ENCODE measurements around the gene SLC1A5. TPM values are rescaled to one million over a fixed set of nuclear protein-coding genes. Genes with fewer than 3 reads are reported as not detected.

SLC1A5 gene
- total and polyA plus RNA-seq, 11 donors = 3.7 to 22.4 (median 8.9) TPM

- TF ChIP-seq, protein P1, sequence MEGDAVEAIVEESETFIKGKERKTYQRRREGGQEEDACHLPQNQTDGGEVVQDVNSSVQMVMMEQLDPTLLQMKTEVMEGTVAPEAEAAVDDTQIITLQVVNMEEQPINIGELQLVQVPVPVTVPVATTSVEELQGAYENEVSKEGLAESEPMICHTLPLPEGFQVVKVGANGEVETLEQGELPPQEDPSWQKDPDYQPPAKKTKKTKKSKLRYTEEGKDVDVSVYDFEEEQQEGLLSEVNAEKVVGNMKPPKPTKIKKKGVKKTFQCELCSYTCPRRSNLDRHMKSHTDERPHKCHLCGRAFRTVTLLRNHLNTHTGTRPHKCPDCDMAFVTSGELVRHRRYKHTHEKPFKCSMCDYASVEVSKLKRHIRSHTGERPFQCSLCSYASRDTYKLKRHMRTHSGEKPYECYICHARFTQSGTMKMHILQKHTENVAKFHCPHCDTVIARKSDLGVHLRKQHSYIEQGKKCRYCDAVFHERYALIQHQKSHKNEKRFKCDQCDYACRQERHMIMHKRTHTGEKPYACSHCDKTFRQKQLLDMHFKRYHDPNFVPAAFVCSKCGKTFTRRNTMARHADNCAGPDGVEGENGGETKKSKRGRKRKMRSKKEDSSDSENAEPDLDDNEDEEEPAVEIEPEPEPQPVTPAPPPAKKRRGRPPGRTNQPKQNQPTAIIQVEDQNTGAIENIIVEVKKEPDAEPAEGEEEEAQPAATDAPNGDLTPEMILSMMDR (IDR thresholded peaks at IDR 0.05) = no peak
- no peak for TF ChIP-seq POLR2A (IDR thresholded peaks at IDR 0.05)
- Histone ChIP-seq H3K27ac (peak overlapping the region in 2 of 12 donors; percentile 49 to 52), H3K9me3 (no peaks in the 10 kb centered on the region), H3K4me3 (no peak overlapping the region), H3K36me3 (peaks cover 0 to 18% (median 8%) of the 10 kb centered on the region in 9 donors), H3K4me1 (peaks cover 0 to 32% (median 5%) of the 10 kb centered on the region in 12 donors), H3K27me3 (no peaks in the 10 kb centered on the region)
- 94 to 98% (median 95%) methylated on average over 5 of the region's 5 CpGs for WGBS, 4 donors
- intact Hi-C loops (cut with DNase I) = loop anchor here in 3 of 10 donors (5.0 to 10.0 kb wide), 2 partner anchors 62 to 234 kb away; no protein-coding TSS in a partner anchor
- ATAC-seq (no peak), DNase-seq (no peak)
Observed at GRCh38 chr19:46760363-46760762, 28.0 kb downstream of the SLC1A5 start.

DNA sequence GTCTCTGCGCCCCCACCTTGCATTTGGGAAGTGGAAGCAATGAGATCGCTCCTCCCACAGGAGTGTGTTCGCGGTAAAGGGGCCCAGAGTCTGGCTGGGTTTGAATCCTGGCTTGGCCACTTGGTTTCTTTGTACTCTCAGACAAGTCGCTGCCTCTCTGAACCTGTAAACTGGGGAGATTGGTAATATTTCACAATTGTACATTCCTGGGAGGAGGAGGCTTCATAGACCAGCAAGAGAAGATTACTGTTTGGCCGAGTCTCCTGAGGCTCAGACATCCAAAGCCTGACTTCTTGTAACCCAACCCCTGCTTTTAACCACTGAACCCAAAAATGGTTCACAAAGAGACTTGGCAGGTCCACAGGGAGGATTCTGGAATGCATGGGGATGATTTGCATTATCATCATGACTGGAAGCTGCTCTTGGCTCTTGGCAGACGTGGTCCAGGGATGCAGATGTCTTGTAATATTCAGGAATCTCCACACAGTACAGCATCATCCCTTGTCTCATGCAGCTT lies 28.5 kb downstream of the SLC1A5 start:
- DNase-seq (no peak), ATAC-seq (no peak)
- TF ChIP-seq POLR2A (IDR thresholded peaks at IDR 0.05) = no peak
- TF ChIP-seq, protein P1 (IDR thresholded peaks at IDR 0.05) = no peak
- no peaks in the 10 kb centered on the region for H3K9me3 ChIP-seq
- H3K27me3 ChIP-seq = no peaks in the 10 kb centered on the region
- H3K27ac ChIP-seq = peak overlapping the region in 2 of 12 donors; percentile 42 to 49
- no peak overlapping the region for H3K4me3 ChIP-seq
- peaks cover 0 to 37% (median 6%) of the 10 kb centered on the region in 12 donors for H3K4me1 ChIP-seq
- intact Hi-C loops (cut with DNase I) = loop anchor here in 8 of 10 donors (5.0 to 10.0 kb wide), 5 partner anchors 62 to 275 kb away; no protein-coding TSS in a partner anchor
- WGBS, 4 donors = 65 to 72% (median 70%) methylated on average over 7 of the region's 7 CpGs
- peaks cover 0 to 18% (median 8%) of the 10 kb centered on the region in 9 donors for H3K36me3 ChIP-seq

DNA sequence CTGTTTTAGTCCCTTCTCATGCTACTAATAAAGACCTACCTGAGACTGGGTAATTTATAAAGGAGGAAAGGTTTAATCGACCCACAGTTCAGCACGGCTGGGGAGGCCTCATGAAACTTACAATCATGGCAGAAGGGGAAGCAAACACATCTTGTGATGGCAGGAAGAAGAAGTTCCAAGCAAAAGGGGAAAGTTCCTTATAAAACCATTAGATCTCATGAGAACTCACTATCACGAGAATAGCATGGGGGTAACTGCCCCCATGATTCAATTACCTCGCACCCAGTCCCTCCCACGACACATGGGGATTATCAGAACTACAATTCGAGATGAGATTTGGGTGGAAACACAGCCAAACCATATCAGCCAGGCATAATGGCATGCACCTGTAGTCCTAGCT lies 29.2 kb downstream of the SLC1A5 start:
- peaks cover 0 to 42% (median 6%) of the 10 kb centered on the region in 12 donors for H3K4me1 ChIP-seq
- no peak for ATAC-seq
- WGBS, 4 donors = 78 to 87% (median 82%) methylated on average over 6 of the region's 6 CpGs
- H3K4me3 ChIP-seq = no peak overlapping the region
- TF ChIP-seq, protein P1 (IDR thresholded peaks at IDR 0.05) = no peak
- TF ChIP-seq POLR2A (IDR thresholded peaks at IDR 0.05) = no peak
- no peaks in the 10 kb centered on the region for H3K9me3 ChIP-seq
- H3K27ac ChIP-seq = peak overlapping the region in 1 of 12 donors; percentile 42
- DNase-seq = no peak
- H3K27me3 ChIP-seq = no peaks in the 10 kb centered on the region
- intact Hi-C loops (cut with DNase I) = loop anchor here in 6 of 10 donors (5.0 to 10.0 kb wide), 4 partner anchors 78 to 276 kb away; no protein-coding TSS in a partner anchor
- H3K36me3 ChIP-seq = peaks cover 0 to 18% (median 8%) of the 10 kb centered on the region in 9 donors

DNA sequence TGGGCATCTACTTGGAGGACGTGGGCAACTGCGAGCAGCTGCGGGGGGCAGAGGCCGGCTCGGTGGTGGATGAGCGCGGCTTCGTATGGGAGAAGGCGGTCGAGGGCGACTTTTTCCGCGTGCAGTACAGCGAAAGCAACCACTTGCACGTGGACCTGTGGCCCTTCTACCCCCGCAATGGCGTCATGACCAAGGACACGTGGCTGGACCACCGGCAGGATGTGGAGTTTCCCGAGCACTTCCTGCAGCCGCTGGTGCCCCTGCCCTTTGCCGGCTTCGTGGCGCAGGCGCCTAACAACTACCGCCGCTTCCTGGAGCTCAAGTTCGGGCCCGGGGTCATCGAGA lies 31.9 kb downstream of the SLC1A5 start:
- ATAC-seq (no peak), DNase-seq (no peak)
- no peak for TF ChIP-seq POLR2A (IDR thresholded peaks at IDR 0.05)
- TF ChIP-seq, protein P1 (IDR thresholded peaks at IDR 0.05) = no peak
- no peaks in the 10 kb centered on the region for H3K9me3 ChIP-seq
- H3K27me3 ChIP-seq = no peaks in the 10 kb centered on the region
- no peak overlapping the region for H3K27ac ChIP-seq
- intact Hi-C loops (cut with DNase I) = loop anchor here in 9 of 10 donors (2.0 to 10.0 kb wide), 7 partner anchors 32 to 278 kb away; partner anchors contain the start of gene SLC1A5 (in 1 of the 9)
- H3K4me3 ChIP-seq = no peak overlapping the region
- 70 to 85% (median 79%) methylated on average over 29 to 30 of the region's 30 CpGs for WGBS, 4 donors
- H3K36me3 ChIP-seq = peaks cover 0 to 28% (median 15%) of the 10 kb centered on the region in 9 donors
- peaks cover 0 to 40% (median 6%) of the 10 kb centered on the region in 12 donors for H3K4me1 ChIP-seq
